GM19193 (cell line): ENCODE results near the gene CUL1.

ENCODE experiments used
- POLR2A ChIP-seq: IDR thresholded peaks from 4 replicates; pipeline ENCODE4 v1.6.1; 2011; ENCODE audit not compliant: insufficient read depth, insufficient read length; ENCODE audit errors: extremely low read depth

CUL1 gene

DNA sequence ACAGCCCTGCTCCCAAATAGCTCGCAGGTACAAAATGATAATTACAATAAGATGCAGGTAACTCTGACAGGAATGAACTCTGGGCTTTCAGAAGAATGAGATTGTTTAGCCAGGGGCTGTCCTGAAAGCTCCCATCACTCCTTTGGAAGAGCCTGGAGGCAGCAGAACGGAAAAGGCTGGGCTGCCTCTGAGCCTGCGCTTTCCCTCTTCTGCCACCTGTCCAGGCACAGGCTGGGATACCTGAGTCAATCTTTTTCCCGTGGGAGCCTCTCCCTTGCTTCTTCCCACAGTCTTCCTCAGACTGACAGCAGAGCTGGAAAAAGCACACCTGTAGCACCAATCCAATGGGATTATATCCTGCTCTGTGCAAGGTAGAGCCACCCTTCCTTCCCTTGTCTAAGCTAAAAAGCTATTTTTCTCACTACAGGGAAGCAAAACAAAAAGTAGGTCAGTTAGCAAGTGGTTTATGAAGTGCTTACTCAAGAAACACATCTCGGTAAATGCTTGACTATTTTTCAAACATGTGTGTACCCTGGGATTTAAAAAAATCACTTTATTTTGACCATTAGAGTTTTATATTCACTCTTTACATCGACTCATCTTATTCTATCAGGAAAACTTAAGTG is 12.3 kb upstream of the CUL1 start:
- no peak for TF ChIP-seq POLR2A

DNA sequence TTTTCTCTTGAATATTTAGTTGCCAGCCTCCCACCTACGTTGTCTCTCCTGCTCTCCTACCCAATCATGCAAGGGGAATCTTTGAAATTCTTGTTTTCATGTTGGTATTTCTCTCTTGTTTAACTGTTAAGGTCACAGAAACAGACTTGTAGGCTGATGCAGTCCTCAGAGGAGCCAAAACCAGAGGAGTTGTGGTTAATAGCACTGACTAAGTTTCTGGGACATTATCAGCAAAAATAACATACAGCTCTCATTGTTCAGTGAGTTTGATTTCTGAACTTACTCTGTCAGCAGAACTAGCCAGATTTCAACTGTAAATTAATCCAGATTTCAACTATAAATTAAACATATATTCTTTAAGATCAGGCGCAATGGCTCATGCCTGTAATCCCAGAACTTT is 11.1 kb upstream of the CUL1 start:
- no peak for TF ChIP-seq POLR2A

DNA sequence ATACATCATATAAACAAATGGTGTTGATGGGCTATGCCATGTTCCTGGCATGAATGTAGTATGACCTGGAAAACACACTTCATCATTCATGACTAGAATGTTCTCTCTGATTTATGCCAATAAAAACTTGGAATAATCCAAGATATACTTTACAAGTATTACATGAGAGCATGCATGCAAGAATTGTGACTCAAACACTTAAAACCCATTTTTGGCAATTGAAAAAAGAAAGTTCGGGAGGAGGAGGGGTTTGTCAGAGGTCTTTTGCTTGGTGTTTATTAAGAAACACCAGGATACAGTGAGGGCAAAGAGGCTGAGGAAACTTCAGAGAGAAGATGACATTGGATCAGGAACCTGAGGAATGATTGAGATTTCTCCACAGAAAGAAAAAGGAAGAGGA is 10.2 kb upstream of the CUL1 start:
- TF ChIP-seq POLR2A = no peak

DNA sequence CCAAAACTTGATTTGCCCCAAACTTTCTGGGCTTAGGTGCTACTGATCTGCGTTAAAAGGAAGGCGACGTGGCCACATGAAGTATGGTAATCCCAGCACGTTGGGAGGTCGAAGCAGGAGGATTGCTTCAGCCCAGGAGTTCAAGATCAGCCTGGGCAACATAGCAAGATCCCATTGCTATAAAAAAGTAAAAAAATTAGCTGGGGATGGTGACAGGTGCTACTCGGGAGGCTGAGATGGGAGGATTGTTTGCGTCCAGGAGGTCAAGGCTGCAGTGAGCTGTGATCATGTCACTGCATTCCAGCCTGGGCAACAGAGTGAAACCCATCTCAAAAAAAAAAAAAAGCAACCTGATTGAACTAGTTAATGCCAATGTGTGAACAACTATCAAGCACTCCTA is 5.1 kb upstream of the CUL1 start:
- no peak for TF ChIP-seq POLR2A

DNA sequence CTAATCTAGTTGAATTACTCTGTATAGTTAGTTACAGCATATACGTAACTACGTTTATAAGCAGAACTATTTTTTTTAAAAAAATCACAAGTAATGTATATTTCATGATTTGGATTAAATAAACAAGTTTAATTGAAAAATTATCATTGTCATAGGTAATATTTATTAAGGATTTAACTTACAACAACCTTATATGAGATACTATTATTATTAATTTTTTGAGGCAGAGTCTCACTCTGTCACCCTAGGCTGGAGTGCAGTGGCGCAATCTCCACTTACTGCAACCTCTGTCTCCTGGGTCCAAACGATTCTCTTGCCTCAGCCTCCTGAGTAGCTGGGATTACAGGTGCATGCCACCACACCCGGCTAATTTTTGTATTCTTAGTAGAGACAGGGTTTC is 4.1 kb upstream of the CUL1 start:
- TF ChIP-seq POLR2A = no peak

DNA sequence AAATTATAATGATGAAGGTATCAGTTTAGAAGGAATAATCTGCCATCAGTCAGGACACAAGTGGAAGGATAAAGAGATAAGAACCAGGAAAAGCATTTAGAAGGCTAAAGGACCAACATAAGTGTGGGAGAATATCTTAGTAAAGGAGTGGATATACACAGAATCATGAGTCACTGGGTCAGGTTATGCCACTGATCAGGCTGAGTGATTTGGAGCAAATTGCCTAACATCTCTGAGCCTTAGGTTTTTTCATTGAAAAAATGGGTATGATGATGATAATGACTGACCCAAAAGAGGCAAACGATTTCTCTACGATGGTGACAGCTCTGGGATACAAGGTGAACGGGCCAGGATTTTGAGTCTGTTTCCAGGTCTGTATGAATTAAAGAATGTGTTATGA is 2.8 kb upstream of the CUL1 start:
- TF ChIP-seq POLR2A = no peak

DNA sequence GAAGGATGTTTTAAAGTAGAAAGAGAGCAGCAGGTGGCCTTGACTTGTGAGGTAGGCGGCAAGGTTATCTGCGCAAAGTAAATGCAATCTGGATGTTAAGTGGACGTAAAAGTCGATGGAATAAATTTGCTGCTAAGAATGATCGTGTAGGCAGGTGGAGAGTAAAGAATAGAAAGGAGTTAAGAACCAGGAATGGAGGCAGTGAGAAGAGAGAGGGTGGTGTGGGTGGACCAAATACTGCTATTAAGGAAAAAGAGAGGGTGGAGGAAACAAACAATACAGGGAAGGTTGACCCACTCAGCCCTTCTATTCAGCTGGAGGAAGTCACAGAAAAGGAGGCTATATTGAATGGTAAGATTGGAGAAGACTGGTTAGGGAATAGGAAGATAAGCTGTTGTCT is 1.9 kb upstream of the CUL1 start:
- TF ChIP-seq POLR2A = no peak

DNA sequence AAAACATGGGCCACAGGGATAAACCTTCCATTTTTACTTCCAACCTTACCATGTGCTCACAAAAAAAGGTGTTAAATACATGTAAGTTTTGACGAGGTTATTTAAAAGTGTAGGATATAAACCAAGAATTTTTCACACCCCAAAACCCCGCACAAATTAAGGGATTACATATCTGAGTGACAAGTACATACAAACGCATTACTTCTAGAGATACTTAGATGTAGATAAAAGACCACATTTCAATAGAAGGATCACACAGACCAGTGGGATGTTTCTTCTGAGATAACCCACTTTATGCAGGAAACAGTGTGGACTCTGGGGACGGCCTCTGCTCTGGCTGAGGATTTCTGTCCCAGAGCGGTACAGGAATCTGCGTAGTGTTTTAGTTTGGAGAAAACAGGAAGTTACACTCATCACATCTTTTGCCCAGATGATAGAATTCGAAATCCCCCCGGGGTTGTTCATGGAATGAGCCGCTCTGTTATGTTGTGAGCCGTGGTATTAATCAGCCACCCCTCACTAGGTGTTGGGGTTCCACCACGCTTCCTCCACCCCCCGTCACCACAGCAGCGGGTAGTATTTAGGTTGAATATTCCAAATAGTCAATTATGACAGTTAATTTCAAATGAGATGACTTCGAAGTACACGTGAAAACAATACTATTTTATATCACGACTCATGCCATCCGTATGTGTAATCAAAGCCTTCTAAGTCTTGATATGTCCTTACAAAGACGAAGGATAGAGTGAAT is 1.3 kb upstream of the CUL1 start:
- TF ChIP-seq POLR2A = no peak

DNA sequence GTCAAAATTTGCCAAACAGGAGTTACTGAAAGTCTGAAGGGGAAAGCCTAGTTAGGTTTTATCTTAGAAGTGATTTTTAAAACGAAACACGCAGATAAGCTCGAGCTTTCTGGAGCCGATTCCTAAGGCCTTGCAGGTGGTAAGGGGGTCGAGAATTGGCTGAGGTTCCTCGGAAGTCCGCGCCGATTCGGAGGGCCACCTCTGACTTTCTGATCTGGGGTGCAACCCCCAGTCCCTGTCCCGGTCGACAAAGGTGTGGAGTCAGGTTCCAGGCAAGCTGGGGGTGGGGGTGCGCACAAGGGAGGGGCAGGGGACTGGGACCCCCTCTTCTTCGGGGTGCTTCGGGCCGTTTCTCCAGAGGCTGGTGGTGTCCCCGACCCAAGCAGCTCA is 701 bp upstream of the CUL1 start:
- no peak for TF ChIP-seq POLR2A

DNA sequence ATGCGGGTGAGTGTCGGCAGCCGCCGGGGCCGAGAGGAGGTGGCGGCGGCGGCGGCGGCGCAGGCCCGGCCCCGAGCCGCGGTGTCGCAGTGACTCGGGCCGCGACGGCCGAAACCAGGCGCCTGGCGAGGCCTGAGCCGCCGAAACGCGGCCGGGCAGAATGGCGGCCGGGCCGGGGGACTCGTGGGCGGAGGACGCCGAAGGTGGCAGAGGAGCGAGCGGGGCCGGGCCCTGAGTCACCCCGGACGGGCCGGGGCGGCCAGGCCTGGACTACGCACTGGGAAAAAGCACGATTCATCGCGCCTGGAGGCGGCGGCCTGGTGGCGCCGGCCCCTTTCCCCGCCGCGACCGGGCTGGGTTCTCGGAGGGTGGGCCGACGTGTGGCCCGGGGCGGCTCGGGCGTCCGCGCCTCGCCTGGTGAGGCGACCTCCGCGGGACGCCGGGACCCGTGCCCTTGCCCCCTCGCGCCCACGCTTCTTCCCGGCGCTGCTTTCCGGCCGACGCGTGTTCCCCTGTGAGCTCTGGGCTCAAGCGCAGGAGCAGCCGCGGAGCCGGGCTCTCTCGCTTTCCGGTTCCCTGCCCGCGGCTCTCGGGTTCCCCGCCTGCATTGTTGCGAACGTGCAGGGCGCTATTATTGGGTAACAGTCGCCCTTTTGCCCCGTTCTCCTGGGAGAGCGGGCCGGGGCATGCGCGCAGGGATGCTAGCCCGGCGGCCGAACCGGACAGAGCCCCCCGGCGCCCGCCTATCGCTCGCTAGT is 500 bp downstream of the CUL1 start:
- peak; percentile 40 for TF ChIP-seq POLR2A

DNA sequence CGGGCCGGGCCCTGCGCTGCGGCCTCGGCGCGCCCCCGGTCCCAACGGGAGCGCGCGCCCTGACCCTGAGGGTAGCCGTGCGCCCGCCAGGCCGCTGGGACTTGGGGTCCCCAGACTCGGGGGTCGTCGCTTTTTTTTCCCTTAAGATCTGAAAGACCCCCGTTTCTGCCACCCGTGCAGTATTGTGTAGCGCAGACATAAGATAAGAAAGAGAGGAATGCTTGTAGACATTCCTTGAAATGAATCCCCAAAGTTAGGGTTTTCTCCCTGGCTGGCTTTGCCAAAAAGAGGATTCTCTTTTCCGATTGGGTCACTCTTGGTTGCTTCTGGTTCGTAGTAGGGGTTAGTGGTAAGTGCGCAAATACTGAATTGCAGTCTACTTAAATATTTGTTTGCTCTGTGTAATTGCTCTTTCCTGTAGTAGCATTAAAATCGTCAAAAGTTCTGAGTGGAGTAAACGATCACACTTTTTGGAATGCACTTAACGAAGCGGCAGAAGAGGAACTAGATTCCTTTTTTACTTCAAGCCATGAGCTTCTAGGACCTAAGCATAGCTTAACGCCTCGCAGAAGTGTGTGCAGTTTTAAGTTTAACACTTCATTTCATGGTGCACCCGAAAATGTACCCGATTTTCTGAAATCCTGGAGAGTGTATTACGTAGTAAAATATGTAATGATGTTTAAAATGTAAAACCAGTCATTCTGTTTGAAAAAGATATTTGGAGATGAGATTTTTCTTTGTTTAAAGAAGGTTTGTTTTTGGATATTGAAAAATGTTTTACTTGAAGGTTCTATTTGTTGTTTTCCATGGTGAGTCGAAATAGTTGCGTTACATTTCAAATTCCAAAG is 1.3 kb downstream of the CUL1 start:
- TF ChIP-seq POLR2A = no peak

DNA sequence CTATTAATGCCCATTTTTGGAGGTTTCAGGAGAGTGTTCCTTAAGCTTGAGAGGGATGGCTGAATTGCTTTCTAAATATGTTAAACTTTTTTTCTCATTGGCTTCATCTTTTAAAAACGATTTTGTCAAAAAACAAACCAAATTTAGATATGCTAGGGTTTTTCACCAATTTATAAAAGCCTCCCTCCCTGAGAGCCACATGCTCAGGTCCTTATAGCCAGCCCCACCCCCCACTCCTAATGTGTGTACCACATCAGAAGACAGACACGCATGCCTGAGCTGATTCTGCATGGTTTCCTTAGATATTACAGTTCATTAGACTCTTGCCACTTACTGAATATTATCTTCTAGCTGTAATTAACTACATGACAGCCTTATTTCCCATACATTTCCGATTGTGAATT is 2.0 kb downstream of the CUL1 start:
- TF ChIP-seq POLR2A = no peak

DNA sequence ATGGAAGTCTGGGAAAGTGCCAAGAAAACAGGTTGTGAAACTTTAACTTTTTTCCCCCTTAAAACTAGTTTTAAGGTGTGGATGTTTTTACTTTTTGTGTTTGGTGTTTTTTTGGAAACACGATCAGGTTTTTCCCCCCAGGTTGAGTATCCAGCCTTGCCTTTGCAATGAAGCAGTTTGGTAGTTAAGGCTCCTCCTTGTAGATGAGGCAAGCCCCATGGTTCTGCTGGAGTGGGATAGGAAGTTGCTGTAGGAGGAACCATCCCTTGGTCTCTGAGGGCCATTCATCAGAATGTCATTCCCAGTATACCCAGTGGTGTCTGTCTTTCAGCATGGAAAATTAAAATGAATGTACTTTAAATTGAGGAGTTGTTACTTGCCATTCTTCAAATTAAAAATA is 2.7 kb downstream of the CUL1 start:
- no peak for TF ChIP-seq POLR2A

DNA sequence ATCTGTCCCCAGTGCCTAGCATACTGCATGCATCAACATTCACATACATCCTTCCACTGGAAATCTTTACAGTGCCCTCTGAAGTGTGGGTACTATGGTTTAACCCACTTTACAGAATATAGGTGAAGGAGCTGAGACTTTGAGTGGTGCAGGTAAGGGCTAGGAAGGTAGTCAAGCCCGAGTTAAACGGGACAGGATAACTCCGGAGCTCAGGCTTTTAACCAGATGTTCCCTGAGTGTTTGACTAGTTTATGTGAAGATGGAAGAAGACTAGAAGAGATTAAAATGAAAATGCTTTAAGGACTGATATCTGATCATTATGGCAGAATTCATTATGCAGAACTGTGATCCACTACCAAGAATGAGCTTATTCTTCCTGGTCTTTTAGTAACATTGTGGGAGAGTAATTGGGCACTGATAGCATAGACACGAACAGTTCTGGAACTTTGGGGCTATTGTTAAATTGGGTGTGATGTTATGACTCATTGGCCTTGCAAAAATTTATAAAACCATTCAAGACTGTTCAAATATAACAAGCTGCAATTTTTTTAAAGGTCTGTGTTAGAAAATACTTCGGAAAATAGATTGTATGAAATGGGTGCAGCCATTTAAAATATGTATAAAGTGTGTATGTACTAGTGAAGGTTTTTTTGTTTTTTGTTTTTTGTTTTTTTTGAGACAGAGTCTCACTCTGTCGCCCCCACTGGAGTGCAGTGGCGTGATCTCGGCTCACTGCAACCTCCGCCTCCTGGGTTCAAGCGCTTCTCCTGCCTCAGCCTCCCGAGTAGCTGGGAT is 4.4 kb downstream of the CUL1 start:
- TF ChIP-seq POLR2A = no peak
